Choroid plexus epithelial cell (primary cell): Measurements from ENCODE around the gene PLBD2.

Experiments used
- DNase-seq: peaks from one replicate; pipeline ENCODE4 v3.0.0-alpha.2; 2010; ENCODE audit warnings: low read depth
- H3K4me3 ChIP-seq: 2 replicates; pipeline ENCODE4 v1.5.1; 2011; ENCODE audit warnings: low read depth, mild to moderate bottlenecking, control low read depth, low read length, moderate library complexity
- TF ChIP-seq, protein P1 (sequence below): conservative IDR thresholded peaks from 2 replicates; pipeline ENCODE4 v1.5.1; 2011; ENCODE audit warnings: low read depth, mild to moderate bottlenecking, control low read depth, inconsistent platforms, low read length, moderate library complexity

The PLBD2 gene

DNA sequence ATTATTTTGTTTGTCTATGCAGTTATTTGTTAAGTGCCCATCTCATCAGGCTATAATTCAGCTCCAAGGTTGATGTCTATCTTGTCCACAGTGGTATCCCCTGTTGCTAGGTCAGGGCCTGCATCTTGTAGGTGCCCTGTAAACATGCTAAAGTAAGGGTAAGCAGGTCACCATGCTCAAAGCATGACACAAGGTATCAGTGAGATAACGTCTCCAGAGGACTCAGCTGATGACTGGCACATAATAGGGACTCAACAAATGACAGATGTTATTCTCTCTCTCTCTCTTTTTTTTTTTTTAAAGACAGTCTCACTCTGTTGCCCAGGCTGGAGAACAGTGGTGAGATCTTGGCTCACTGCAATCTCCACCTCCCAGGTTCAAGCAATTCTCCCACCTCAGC is 66.1 kb downstream of the PLBD2 start:
- no peak for DNase-seq
- TF ChIP-seq, protein P1, sequence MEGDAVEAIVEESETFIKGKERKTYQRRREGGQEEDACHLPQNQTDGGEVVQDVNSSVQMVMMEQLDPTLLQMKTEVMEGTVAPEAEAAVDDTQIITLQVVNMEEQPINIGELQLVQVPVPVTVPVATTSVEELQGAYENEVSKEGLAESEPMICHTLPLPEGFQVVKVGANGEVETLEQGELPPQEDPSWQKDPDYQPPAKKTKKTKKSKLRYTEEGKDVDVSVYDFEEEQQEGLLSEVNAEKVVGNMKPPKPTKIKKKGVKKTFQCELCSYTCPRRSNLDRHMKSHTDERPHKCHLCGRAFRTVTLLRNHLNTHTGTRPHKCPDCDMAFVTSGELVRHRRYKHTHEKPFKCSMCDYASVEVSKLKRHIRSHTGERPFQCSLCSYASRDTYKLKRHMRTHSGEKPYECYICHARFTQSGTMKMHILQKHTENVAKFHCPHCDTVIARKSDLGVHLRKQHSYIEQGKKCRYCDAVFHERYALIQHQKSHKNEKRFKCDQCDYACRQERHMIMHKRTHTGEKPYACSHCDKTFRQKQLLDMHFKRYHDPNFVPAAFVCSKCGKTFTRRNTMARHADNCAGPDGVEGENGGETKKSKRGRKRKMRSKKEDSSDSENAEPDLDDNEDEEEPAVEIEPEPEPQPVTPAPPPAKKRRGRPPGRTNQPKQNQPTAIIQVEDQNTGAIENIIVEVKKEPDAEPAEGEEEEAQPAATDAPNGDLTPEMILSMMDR: no peak
- H3K4me3 ChIP-seq: no peak overlapping the region

DNA sequence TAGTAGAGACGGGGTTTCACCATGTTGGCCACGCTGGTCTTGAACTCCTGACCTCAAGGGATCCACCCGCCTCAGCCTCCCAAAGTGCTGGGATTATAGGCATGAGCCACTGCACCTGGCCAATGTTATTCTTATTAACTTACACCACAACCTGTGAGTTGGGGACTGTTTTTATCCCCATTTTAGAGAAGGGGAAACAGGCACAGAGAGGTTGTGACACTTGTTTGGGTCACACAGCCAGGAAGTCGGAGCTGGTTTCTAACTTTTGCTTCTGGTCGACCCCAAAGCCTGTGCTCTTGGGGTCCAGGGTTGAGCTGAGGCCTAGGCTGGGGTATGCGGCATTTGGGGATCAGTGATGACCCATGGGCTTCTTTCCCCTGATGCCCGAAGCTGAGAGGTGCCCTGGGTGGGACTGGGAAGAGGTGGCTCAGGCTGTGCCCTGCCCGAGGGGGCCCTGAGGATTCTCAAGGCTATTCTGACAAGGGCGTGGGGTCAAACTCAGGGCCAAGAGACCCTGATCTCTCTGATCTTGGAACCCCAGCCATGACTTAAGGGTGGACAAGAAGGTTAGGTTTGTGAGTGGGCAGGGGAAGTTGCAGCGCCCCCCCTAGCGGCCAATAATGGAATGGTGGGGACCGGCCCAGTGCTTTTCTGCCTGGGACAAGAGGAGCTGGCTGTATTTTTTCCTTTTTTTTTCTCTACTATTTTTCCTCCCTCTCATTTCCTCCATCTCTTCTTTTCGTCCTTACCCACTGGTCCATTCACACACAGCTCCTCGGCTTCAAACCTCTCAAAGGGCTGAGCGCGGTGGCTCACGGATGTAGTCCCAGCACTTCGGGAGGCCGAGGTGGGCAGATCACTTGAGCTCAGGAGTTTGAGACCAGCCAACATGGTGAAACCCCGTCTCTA is 66.8 kb downstream of the PLBD2 start:
- H3K4me3 ChIP-seq: no peak overlapping the region
- TF ChIP-seq, protein P1: peak; percentile 93
- DNase-seq: peak; percentile 76

DNA sequence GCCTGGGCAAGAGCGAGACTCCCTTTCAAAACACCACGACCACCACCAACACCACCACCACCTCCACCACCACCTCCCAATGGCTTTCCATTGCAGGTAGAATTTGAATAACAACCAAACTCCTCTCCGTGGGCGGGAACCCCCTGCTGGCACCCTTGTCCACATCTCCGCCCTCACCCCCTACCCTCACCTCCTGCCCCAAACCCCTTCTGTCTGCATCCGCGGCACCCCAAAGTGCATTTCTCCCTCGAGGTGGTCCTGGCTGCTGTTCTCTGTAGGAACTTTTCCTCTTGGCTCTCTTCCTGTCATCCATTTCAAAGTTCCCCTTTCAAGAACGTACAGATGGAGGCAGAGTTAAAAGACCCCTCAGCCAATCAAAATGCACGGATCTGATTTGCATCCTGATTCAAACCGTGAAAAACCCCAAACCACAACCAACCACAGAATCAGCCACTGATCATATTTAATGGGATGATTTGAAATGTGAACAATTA is 67.6 kb downstream of the PLBD2 start:
- TF ChIP-seq, protein P1: no peak
- H3K4me3 ChIP-seq: no peak overlapping the region
- no peak for DNase-seq

DNA sequence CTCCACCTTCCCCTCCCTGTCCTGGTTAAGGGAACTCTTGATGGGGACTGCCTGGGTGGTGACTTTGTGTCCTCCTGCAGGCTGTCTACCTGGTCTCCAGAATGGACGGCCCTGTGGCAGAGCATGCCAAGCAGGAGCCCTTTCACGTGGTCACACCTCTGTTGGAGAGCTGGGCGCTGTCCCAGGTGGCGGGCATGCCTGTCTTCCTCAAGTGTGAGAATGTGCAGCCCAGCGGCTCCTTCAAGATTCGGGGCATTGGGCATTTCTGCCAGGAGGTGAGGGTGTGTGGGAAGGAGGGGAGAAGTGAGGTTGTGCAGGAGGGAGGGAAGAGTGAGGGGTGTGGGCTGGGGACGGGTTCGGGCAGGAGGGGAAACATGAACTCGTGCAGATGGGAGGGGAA is 69.5 kb downstream of the PLBD2 start:
- no peak for DNase-seq
- TF ChIP-seq, protein P1: no peak
- H3K4me3 ChIP-seq: no peak overlapping the region

DNA sequence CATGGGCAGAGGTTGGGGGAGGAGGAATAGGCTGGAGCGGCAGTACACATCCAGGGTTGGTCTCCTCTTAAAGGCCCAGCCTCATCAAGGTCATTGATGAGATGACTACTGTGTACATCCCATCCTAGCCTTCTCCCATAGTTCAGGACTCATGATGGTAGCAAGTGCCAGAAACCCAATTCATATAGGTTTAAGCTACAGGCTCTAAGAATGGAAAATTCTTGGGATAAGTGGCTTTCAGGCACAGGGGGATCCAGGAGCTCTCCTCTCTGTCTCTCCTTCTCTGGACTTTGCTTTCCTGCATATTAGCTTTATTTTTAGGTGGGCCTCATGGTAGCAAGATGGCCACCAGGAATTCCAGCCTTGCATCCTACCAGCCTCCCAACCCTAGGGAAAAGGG is 70.1 kb downstream of the PLBD2 start:
- no peak for DNase-seq
- TF ChIP-seq, protein P1: no peak
- H3K4me3 ChIP-seq: no peak overlapping the region

DNA sequence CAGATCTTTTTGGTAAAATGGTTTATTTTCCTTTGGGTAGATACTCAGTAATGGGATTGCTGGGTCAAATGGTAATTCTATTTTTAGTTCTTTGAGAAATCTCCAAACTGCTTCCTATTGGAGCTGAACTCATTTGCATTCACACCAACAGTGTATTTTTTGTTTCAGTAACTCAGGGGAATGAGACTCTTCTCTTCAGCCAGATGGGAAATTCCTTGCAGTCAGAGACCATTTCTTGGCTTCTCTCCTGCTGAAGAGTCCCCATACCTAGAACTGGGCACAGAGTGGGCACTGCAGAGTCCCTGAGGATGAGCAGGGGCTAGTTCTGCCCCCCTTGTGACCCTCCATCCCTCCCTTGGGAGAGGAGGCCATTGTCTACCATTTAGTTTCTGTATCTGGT is 74.6 kb downstream of the PLBD2 start:
- TF ChIP-seq, protein P1: no peak
- DNase-seq: no peak
- no peak overlapping the region for H3K4me3 ChIP-seq

DNA sequence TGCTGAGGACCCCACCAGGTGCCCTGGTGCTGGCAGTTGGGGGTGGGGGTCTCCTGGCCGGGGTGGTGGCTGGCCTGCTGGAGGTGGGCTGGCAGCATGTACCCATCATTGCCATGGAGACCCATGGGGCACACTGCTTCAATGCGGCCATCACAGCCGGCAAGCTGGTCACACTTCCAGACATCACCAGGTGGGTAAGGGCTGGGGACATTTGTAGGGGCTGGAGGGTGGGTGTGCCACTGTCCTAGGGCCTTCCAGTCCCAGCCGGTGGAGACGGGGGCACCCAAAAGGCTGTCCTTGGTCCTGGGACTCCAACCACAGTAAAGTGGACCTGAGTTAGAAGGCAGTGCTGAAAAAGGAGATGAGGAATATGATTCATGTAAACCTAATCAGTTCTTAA is 77.0 kb downstream of the PLBD2 start:
- no peak overlapping the region for H3K4me3 ChIP-seq
- no peak for DNase-seq

More for the DNA sequence above, 77.0 kb downstream of the PLBD2 start:
- TF ChIP-seq, protein P1: no peak
